Measurements from ENCODE around the gene PMPCA.

DNA sequence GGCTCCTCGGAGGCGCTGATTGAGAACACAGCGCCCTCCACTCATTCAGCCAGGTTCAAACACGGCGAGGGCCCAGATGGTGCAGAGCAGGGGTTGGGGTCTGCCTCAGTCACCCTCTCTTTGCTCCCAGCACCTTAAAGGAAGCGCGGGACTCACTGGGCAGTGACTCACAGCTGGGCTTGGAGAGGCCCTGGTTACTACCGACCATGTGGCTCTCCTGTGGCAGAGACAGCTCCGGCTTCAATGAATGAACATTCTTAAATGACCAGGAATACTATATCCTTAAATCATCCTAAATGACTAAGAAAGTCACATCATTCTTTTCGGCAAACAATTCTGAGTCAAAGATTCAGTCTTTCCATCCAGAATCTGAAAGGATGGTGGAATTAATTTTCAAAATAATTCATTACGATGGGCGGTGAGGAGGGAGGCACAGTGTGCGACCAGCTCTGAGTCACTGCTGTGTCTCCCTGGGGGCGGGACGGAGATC, 30.8 kb downstream of the PMPCA start:
- TF ChIP-seq, protein P1, sequence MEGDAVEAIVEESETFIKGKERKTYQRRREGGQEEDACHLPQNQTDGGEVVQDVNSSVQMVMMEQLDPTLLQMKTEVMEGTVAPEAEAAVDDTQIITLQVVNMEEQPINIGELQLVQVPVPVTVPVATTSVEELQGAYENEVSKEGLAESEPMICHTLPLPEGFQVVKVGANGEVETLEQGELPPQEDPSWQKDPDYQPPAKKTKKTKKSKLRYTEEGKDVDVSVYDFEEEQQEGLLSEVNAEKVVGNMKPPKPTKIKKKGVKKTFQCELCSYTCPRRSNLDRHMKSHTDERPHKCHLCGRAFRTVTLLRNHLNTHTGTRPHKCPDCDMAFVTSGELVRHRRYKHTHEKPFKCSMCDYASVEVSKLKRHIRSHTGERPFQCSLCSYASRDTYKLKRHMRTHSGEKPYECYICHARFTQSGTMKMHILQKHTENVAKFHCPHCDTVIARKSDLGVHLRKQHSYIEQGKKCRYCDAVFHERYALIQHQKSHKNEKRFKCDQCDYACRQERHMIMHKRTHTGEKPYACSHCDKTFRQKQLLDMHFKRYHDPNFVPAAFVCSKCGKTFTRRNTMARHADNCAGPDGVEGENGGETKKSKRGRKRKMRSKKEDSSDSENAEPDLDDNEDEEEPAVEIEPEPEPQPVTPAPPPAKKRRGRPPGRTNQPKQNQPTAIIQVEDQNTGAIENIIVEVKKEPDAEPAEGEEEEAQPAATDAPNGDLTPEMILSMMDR (conservative IDR thresholded peaks at IDR 0.05 in 1 of 2, IDR thresholded peaks at IDR 0.05 in 1 of 2; ENCODE audit: low read depth in 1 of 2, low read length in 2 of 2) = no peak
- TF ChIP-seq EZH2 (IDR thresholded peaks at IDR 0.05; ENCODE audit: low read length, missing control alignments) = no peak
